ENCODE data around the gene SLC2A5.
A peak's percentile ranks its signal among the peaks of the same experiment; 100 is the strongest.

The SLC2A5 gene

DNA sequence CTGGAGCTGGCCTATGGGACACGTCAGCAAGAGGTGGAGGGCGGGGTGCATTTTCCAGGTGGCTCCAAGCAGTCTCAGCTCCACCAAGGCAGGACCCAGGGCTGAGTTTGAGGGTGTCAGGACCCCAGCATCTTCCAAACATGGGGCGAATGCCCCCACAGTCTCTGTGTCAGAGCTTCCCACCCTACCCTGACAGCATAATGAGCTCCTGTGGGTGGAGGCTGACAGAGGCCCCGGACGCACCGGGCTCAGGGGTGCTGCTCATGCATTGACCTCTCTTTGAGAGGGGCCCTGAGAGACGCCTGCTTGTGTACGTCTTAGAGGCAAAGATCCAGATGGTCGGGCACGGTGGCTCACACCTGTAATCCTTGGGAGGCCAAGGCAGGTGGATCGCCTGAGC, 80.4 kb downstream of the SLC2A5 start:
- DNase-seq (ENCODE audit: insufficient read length, low spot score) (no peak), FAIRE-seq (no peak)
- TF ChIP-seq, protein P1, sequence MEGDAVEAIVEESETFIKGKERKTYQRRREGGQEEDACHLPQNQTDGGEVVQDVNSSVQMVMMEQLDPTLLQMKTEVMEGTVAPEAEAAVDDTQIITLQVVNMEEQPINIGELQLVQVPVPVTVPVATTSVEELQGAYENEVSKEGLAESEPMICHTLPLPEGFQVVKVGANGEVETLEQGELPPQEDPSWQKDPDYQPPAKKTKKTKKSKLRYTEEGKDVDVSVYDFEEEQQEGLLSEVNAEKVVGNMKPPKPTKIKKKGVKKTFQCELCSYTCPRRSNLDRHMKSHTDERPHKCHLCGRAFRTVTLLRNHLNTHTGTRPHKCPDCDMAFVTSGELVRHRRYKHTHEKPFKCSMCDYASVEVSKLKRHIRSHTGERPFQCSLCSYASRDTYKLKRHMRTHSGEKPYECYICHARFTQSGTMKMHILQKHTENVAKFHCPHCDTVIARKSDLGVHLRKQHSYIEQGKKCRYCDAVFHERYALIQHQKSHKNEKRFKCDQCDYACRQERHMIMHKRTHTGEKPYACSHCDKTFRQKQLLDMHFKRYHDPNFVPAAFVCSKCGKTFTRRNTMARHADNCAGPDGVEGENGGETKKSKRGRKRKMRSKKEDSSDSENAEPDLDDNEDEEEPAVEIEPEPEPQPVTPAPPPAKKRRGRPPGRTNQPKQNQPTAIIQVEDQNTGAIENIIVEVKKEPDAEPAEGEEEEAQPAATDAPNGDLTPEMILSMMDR (IDR thresholded peaks at IDR 0.05; ENCODE audit: insufficient read depth, missing control alignments), result no peak

DNA sequence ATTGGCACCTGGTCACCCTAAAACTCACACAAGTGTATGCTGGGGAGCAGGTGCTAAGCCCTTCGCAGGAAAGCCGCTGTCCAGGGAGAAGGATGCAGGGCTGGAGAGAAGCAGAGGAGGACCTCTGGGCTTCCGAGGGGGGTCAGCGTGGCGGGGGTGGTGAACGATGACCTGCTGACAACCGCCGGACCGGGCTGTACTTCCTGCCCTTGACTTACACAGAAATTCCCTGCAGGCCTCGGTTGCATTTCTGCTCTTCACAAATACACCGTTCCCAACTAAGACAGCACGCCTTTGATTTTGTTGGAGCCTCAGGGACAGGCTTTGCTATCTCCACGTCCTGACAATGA, 80.8 kb downstream of the SLC2A5 start:
- FAIRE-seq (no peak), DNase-seq (ENCODE audit: insufficient read length, low spot score) (no peak)
- TF ChIP-seq, protein P1 (IDR thresholded peaks at IDR 0.05; ENCODE audit: insufficient read depth, missing control alignments), result no peak

DNA sequence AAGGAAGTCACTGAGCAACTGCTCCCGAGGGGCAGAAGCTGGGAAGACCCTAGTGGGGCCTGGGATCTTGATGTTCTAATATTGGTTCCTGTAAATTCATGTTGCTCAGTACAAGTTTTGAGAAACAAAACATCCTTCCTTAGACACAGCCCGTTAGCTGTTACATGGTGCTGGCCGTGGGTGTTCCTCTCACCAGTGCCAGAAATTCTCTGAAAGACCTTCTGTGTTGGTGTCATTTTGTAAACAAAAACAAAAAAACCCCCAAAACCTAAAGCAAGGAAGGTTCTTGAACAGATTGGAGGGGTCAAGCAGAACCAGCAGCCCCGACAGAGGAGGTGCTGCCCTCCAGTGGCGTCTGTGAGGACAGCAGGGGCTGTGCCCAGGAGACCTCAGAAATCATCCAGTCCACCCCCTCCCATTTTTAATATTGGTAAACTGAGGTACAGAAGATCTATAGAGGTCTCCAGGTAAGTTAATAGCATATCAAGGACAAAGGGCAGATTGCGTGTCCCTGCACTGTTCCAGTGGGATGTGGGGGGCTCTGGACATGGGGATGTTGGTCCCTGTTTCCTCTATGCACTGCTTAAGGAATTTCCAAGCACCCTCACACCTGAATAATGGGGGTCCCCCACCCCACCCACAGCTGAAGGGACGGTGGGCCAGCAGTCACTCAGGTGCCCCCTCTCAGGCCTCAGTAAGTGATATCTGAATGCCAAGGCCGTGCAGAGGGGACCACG, 81.4 kb downstream of the SLC2A5 start:
- TF ChIP-seq, protein P1 (IDR thresholded peaks at IDR 0.05; ENCODE audit: insufficient read depth, missing control alignments), result peak; percentile 81
- no peak for FAIRE-seq
- peak; percentile 36 for DNase-seq (ENCODE audit: insufficient read length, low spot score)

DNA sequence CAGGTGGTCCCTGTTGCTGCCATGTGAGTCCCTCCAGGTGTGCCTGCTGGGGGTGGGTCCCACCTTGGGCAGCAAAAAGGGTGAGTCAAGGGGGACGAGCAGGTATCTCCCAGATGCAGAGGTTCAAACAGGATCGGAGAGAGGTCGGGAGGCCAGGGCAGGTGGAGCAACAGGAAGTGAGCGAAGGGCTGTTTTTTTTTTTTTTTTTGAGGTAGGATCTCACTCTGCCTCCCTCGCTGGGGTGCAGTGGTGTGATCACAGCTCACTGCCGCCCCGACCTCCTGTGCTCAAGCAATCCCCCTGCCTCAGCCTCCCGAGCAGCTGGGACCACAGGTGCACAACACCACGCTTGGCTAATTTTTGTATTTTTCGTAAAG, 82.6 kb downstream of the SLC2A5 start:
- TF ChIP-seq, protein P1 (IDR thresholded peaks at IDR 0.05; ENCODE audit: insufficient read depth, missing control alignments), result no peak
- FAIRE-seq, result no peak

DNA sequence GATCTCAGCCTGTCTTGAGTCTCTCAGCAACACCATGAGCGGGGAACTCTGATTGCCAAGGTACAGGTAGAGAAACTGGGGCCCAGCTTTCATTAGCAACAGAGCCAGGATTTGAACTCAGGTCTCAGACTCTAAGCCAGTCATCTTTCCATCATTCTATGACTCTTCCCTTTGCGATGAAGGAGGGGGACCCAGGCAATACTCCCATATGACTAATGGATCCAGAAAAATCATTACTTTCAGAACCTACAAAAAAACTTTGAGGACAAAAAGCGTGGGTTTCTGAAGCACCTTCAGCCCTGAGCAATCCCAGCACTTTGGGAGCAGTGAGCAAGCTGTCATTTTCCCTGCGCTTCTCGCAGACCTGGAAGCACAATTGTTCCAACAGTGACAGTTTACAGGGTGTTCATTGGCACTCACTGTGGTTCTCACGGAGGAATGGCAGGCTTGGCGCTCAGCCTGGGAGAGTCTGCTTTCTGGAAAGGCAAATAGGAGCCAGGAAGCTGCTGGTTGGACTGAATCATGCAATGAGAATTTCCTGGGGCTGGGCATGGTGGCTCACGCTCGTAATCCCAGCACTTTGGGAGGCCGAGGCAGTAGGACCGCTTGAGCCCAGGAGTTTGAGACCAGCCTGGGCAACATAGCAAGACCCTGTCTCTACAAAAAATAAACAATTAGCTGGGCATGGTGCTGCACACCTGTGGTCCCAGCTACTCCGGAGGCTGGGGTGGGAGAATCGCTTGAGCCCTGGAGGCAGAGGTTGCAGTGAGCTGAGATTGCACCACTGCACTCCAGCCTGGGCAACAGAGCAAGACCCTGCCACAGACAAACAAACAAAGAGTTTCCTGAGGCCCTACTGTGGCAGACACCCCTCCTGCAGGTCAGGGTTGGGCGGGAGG, 83.3 kb downstream of the SLC2A5 start:
- DNase-seq (ENCODE audit: insufficient read length, low spot score) (no peak), FAIRE-seq (no peak)
- TF ChIP-seq, protein P1 (IDR thresholded peaks at IDR 0.05; ENCODE audit: insufficient read depth, missing control alignments), result no peak

More for the DNA sequence above, 82.6 kb downstream of the SLC2A5 start:
- no peak for DNase-seq (ENCODE audit: insufficient read length, low spot score)

Measured in D721Med (cell line).